Measurements from ENCODE around the gene CC2D1A.

The CC2D1A gene

DNA sequence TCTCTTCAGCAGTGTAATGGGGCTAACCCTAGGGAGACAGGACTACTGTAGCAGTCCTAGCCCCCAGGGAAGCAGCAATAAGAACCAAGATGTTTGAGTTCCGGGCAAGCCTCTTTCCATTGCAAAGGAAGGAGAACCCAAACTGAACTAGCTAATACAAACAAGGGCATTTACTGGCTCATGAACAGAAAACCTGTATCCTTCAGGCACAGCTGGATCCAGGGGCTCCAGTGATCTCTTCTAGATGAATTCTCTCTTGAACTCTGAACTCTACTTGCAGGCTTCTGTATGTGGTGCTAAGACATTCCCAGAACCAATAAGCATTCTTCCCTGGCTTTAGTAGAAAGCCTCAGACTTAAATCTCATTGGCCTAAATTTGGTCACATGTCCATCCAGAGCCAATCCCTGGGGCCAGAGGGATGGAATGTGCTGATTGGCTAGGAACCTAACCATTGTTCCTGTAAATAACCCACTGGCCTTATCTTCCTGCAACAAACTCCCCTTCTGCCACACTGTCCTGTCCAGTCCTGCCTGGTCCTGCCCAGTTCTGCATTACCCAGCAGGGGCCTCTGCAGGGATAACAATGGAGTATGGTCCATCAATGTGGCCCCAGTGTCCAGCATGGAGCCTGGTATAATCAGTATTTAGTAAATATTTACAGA lies 36.2 kb downstream of the CC2D1A start:
- no peak for DNase-seq

DNA sequence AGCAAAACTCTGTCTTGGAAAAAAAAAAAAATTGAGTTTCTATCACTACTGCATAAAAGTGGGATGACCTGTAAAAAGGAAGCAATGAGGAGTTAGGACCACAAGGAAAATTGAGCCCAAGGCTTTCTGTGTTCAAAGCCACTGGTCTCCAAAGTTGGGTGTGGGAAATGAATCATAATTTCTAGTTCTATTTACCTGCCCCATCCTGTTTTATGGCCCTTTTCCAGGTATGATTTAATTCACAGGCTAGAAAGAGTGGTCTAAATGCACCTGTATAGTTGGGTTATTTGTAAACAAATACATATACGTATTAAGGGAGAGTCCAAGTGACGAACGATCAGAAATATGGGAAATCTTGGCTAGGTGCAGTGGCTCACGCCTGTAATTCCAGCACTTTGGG lies 40.4 kb downstream of the CC2D1A start:
- no peak for DNase-seq

DNA sequence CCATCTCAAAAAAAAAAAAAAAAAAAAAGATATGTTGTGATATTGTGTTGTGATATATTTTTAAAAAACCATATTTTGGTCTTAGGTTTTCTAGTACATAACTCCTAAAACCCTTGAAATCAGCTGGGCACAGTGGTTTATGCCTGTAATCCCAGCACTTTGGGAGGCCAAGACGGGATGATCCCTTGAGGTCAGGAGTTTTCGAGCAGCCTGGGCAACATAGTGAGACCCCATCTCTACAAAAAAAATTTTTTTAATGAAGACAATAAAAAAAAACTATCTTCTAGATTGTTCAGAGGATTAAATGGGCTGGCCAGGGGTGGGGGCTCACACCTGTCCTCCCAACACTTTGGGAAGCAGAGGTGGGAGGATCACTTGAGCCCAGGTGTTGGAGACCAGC lies 45.0 kb downstream of the CC2D1A start:
- DNase-seq, result no peak

DNA sequence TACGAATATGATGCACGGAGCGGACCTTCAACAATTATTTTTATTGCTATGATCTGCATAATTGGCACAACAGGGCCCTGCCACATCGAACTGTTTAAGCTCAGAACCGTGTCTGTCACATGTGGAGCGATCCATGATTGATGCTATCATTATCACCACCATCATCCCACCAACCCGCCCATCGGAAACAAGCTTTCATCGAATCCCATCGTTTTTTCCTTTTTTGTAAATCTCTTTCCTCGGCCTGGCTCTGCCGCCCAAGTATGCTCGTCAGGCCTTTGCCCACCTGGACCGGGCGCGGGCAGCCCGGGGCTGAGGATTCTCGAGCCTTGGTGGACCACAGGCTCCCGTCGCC lies 45.8 kb downstream of the CC2D1A start:
- DNase-seq, result no peak

DNA sequence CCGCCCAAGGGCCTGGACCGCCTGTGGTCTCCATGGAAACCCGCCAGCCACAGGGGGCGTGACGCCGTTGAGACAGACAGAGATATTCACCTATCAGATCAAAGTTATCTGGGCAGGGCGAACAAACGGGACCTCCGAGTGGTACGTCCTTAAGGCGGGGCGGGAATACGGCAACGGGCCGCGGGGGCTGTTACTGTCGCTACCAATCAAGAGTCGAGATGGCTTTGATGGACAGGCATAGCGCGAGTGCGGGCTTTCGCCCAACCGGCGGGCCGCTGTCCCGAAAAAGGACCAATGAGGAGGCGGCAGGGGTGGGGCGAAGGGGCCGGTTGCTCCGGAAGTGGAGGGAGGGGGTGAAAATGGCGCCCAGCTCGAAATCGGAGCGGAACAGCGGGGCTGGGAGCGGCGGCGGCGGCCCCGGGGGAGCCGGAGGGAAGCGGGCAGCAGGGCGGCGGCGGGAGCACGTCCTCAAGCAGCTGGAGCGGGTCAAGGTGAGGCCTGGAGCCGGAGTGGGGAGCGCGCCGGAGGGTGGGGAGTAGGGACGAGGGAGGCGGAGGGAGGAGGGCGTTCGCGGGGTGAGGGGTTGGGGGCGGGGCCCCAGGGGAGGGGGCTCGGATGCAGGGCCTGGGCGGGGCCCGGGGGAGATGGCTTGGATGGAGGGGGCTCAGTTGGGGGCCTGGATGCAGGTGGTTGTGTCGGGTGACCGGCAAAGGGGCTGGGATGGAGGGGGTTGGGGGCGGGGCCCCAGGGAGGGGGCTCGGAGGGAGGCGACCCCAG lies 46.3 kb downstream of the CC2D1A start, which contains the start of gene DCAF15:
DCAF15 (plus strand) TSS at position 356 of the 777 bp plus-strand sequence; CDS start at position 360, 4 bp downstream.
- peak; percentile 96 for DNase-seq

DNA sequence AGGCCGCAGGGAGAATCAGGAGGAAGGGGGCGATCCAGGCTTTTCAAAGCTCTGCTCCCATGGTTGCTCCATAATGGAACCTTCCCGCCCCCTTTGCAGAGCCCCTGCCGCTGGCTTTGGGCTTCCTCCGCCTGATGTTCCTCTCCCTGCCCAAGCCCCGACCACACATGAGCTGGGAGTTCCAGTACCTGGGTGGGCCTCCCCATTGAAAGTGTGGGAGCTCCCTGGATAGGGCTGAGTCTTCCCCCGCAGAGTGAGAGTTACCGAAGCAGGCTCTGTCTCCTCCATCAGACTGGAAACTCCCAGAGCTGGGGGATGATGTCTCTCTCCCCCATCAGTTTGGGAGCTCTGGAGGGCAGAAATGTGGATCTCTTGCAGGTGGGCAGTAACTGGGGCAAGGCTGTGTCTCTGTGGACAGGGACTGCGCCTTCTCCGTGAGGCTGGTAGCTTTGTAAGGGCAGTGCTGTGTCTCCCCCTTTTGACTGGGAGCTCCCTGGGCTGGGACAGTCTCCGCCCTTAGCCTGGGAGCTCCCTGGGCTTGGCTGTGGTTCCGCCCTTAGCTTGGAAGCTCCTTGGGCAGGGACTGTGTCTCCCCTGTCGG lies 47.0 kb downstream of the CC2D1A start:
- DNase-seq, result no peak

DNA sequence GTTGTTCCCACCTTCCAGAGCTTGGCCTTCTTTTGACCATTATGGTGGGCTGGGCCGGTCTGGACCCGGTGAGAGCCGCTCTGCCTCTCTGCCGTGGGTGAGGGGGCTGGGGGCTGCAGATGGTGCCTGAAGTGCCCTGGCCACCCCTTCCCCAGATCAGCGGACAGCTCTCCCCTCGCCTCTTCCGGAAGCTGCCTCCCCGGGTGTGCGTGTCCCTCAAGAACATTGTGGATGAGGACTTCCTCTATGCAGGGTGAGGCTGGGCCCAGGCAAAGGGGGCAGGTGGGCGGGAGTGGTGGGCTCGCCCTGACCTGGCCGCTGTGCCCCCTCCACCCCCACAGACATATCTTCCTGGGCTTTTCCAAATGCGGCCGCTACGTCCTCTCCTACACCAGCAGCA lies 48.2 kb downstream of the CC2D1A start:
- no peak for DNase-seq

DNA sequence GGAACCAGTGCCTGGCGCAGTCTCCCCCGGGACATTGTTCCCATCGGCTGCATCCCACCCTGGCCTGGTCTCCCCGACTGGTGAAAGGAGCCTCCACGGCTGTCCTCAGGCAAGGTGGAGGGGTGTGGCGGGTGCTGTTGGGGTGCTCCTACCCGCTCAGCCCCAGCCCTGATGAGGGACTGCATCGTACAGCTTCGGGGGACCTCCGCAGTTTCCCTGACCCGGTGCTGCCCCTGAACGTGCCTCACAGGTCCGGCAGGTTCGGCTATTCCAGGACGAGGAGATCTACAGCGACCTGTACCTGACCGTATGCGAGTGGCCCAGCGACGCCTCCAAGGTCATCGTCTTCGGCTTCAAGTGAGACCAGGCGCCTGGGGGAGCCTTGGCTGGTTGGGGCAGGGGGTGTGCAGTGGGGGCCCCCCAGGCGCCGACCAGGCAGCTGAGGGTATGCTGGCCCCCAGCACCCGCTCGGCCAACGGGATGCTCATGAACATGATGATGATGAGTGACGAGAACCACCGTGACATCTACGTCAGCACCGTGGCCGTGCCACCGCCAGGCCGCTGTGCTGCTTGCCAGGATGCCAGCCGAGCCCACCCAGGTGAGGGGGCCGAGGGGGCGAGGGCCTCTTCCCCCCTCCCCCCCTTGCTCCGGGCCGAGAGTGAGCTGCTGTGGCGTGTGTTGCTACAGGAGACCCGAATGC lies 49.8 kb downstream of the CC2D1A start:
- DNase-seq, result no peak

DNA sequence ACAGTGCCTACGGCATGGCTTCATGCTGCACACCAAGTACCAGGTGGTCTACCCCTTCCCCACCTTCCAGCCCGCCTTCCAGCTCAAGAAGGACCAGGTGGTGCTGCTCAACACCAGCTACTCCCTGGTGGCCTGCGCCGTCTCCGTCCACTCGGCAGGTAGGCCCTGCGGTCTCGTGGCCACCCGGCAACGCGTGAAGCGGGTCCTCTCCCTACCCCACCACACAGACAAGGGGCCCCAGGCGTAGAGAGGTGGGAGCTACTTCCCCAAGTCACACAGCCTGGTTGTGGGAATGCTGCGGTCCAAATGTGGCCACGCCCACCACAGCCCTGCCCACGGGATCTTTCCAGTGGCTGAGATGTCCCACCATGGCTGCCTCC lies 50.4 kb downstream of the CC2D1A start:
- DNase-seq, result no peak

DNA sequence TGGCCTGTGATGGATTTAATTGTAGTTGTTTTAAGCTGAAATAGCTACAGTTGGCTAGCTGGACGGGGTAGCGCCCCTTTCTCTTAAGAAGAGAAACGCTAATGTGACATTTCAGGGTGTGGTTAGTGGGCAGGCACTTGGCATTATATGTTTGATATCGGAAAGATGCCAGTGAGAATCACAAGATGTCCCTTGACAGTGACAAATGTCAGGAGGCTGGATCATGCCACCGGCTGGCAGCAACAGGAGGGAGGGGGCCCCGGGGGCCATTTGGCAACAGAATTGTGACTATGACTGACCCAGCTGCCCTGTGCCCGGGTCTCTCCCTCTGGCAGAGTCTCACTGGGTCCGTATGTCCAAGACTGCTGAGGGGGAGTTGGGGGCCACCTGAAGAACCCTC lies 51.0 kb downstream of the CC2D1A start:
- DNase-seq, result no peak

DNA sequence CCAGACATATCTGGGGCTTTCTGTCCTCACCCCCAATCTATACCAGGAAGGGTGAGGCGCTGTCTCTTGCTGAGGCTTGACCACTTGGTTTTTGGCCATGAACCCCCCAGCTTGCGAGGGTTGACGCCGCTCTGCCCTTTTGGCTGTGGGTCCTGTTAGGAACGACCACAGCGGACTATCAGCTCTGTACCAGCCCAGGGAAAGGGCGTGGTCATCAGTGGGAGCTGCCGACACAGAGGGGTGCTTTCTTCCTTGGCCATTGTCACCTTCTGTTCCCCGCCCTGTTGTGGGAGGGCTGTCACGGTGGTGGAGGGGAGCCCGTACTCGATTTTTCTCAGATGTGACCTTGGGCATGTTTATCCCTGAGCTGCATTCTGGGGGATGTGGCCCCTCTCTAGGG lies 52.0 kb downstream of the CC2D1A start:
- DNase-seq, result no peak

DNA sequence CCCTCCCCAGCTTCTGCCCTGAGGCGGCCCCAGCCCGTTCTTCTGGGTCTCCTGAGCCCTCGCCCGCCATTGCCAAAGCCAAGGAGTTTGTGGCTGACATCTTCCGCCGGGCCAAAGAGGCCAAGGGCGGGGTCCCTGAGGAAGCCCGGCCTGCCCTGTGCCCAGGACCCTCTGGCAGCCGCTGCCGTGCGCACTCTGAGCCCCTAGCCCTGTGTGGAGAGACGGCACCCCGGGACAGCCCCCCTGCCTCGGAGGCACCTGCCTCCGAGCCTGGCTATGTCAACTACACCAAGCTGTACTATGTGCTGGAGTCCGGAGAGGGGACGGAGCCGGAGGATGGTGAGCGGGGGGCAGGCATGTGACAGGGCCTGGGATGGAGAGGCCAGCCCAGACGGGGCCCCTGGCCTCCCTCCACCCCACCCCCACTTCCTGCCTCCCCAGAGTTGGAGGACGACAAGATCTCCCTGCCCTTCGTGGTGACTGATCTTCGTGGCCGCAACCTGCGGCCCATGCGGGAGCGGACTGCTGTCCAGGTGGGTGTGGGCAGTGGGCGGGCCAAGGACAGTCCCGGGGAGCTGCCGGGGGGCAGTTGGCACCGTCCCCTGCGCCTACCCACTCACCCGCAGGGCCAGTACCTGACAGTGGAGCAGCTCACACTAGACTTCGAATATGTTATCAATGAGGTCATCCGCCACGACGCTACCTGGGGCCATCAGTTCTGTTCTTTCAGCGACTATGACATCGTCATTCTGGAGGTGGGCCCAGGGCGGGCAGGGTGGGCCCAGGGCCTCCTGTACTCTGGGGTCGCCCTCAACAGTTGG lies 53.4 kb downstream of the CC2D1A start:
- no peak for DNase-seq

DNA sequence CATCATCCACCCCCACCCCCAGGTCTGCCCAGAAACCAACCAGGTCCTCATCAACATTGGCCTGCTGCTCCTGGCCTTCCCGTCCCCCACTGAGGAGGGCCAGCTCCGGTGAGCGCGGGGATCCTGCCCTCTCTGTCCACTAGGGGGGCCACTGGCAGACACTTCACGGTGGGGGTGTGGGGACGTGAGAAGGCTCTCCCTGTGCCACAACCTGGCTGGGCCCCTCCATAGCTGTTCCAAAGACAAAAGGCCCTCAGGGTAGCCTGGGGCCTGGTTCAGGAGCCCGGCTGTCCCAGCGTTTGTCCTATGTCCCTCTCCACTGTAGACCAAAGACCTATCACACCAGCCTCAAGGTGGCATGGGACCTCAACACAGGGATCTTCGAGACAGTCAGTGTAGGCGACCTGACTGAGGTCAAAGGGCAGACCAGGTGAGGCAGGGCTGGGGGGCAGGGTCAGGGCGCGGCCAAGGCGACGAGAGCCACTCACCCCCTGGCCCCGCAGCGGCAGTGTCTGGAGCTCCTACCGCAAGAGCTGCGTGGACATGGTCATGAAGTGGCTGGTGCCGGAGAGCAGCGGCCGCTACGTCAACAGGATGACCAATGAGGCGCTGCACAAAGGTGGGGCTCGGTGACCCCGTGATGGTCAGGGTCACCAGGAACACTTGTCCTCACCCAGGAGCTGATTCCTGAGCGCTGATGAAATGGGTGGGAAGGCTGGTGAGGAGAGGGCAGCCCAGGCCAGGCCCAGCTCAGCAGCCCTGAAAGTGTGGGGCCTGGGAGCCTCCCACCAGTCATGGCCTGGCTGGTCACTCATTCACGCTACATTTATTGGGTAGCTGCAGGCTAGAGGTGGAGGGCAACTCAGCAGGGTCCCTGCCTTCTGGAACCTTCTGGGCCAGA lies 54.2 kb downstream of the CC2D1A start:
- no peak for DNase-seq

DNA sequence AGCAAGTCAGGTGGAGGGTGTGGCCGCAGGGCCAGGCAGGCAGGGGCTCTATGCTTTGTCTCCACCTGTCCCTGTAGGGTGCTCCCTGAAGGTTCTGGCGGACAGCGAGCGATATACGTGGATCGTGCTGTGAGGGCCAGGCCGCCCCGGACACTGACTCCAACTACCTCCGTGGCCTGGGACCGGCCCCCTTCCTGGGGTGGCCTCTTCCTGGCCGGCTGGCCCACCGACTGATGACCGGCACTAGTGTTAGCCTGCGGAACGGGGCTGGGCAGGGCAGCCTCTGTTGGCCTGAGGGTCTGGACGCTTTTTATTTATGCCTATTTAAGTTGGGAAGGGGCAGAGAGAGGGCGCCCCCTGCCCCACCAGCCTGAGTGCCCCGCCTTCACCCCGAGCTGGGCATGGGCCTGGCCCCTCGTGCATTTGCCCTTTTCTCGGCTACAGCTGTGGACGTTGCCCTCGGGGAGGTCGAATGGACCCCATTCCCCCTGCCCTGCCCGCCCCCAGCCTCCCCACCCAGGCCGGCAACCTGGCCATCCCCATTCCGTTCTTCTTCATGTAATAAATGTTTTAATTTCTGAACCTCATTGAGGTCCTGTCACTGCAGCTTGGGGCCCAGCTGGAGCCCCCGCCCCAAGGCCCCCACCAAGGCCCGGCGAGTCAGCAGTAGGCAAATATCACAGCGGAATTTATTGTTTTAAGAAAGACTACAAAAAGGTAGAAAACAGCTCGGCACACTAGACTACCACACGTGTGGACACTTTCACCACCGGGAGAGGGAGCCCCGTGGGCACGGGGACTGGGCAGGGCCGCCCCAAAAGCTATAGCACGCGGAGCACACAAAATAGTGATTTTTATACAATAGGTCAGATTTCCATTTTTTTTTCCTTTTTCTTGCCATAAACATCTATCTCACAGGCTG lies 55.1 kb downstream of the CC2D1A start:
- DNase-seq, result no peak

DNA sequence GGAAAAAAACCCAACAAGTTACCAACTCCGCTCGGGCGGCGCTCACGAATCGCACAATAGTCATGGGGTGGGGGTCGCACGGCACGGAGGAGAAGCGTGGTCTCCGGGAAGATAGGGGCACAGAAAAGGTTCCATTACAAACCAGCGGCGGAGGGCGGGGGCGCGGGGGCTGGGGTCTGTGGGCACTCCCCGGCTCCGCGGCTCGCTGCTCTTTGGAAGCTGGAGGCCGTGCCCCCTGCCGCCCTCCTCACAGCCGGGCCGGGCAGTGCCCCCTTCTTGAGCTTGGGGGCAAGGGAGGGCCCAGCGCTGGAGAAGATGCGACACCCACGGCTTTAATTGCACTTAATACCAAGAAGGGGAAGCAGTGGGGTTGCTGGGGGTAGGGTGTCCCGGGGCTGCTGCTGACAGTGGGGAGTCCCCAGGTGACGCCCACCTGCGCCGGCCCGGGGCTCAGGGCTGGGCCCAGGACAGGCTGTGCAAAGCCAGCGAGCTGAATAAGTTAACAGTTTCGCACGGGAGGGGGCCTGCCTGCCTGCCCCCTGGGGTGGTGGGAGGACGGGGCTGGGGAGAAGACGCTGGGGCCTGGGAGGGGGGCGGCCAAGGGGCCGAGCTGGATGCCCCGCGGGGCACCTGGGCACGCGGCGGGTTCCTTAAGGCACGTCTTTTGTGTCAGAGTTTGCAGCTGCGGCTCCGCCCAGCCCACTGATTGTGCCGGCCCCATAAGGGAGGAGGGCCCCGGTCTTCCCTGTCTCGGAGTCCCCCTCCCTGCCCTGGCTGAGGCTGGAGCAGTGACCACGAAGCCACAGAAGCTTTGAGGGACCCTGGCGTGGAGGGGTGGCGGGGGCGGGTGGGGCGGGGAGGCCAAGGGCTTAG lies 56.1 kb downstream of the CC2D1A start:
- DNase-seq, result no peak

DNA sequence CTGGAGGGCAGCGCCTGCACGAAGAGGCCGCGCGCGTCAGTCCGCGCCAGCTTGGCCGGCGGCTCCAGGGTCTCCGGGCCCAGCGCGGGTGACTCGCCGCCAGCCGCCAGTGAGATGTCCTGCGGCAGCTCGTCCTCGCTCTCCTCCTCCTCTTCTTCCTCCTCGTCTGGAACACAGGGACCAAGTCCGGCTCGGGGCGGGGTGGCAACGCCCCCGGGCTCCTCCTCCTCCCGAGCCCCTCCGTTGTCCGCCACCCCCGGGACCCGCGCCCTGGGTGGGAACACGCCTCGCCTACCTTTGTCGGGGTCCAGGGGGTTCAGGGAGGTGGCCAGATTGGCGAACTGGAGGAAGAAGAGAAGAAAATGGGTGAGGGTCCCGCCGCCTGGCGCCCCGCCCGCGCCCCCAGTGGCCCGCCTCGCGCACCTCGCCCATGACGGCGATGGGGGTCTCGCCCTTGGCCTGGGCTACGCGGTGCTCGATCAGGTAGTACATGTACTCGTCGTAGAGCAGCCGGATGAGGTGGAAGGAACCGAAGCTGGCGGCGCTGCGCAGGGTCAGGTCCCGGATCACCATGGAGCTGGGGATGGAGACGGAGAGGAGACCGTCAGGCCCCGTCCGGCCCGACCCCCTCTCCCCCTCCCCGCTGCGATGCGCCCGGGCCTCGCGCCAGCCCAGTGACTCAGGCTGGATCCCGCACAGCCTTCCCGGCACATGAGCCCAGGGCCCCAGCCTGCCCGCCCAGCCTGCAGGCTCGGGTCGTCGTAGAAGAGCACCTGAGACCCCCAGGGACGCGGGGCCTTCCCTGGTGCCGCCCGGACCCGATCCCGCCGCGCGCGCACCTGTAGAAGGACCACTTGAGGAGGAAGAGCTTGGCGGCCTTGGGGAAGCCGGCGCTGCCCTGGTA lies 57.0 kb downstream of the CC2D1A start:
- DNase-seq, result no peak

DNA sequence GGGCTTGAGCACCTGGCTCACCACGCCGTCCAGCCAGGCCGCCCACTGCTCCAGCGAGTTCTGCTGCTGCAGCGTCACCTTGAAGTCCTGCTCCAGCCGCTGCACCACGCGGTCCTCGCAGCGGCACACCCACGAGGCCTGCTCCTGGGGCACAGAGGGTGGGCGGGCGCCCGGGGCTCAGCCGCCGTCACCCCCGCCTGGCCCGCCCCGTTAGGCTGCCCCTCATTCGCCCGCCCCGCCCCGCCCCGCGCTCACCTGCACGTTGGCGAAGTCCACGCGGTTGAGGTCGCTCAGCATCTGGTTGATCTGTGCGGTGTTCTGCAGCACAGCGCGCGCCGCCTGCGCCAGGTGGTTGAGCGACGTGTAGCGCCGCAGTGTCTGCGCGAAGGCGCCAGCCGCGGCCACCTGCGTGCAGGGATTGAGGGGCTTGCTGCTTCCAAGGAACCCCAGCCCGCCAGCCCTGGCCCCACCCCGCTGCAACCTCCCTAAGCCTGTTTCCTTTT lies 57.7 kb downstream of the CC2D1A start:
- DNase-seq, result no peak

DNA sequence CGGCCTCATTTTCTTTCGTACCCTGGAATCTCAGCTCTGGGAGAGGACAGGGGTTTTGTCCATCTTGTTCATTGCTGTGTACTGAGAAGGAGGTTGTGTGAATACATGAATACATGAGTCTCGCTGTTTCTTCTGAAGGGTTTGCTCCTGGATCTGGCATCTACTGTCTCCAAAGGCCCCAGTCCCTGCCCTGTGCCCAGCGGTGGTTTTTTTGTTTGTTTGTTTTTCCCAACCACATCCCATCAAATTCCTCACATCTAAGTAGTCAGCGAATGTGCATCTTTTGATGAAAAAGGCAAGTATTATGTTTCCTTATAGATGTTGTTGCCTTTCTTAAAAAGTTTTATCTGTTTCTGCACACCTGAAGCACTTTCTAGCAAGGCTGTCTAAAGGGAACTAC lies 58.8 kb downstream of the CC2D1A start:
- DNase-seq, result no peak
